Measurements from ENCODE around the gene SLC10A7.
"Not testable (repeated sequence)": the region's sequence is repeated elsewhere in the genome, so short reads cannot be mapped to it uniquely, and the experiment has no call there.

Gene SLC10A7

GRCh38 chr4:146437778-146438177, 84.0 kb downstream of the SLC10A7 start:
- DNase-seq: no peak

- no peak for DNase-seq
Measured at GRCh38 chr4:146436423-146437162, 85.1 kb downstream of the SLC10A7 start.

- DNase-seq: no peak
Measured at GRCh38 chr4:146435962-146436361, 85.8 kb downstream of the SLC10A7 start.

GRCh38 chr4:146432065-146432464, 89.7 kb downstream of the SLC10A7 start:
- no peak for DNase-seq

GRCh38 chr4:146428298-146428697, 93.4 kb downstream of the SLC10A7 start:
- DNase-seq: no peak

GRCh38 chr4:146417822-146418221, 103.9 kb downstream of the SLC10A7 start:
- no peak for DNase-seq

GRCh38 chr4:146415829-146416228, 105.9 kb downstream of the SLC10A7 start:
- DNase-seq: no peak

- DNase-seq: no peak
Measured at GRCh38 chr4:146407669-146408084, 114.1 kb downstream of the SLC10A7 start.

GRCh38 chr4:146407257-146407656, 114.5 kb downstream of the SLC10A7 start:
- DNase-seq: no peak

- DNase-seq: peak; percentile 17
Measured at GRCh38 chr4:146401274-146401673, 120.5 kb downstream of the SLC10A7 start.

- DNase-seq: no peak
Measured at GRCh38 chr4:146398896-146399445, 122.8 kb downstream of the SLC10A7 start.

- peak; percentile 58 for DNase-seq
Measured at GRCh38 chr4:146398404-146398803, 123.3 kb downstream of the SLC10A7 start.

- DNase-seq: no peak
Measured at GRCh38 chr4:146389561-146389960, 132.2 kb downstream of the SLC10A7 start.

GRCh38 chr4:146382194-146382593, 139.5 kb downstream of the SLC10A7 start:
- no peak for DNase-seq

GRCh38 chr4:146381263-146381872, 140.4 kb downstream of the SLC10A7 start:
- no peak for DNase-seq

- DNase-seq: peak; percentile 30
Measured at GRCh38 chr4:146379744-146380143, 142.0 kb downstream of the SLC10A7 start.

- DNase-seq: no peak
Measured at GRCh38 chr4:146371812-146372211, 149.9 kb downstream of the SLC10A7 start.

- no peak for DNase-seq
Measured at GRCh38 chr4:146370841-146371240, 150.9 kb downstream of the SLC10A7 start.

GRCh38 chr4:146369446-146369845, 152.3 kb downstream of the SLC10A7 start:
- no peak for DNase-seq

GRCh38 chr4:146368209-146368608, 153.5 kb downstream of the SLC10A7 start:
- no peak for DNase-seq

- DNase-seq: no peak
Measured at GRCh38 chr4:146367347-146367746, 154.4 kb downstream of the SLC10A7 start.

GRCh38 chr4:146359771-146360170, 162.0 kb downstream of the SLC10A7 start:
- DNase-seq: no peak

GRCh38 chr4:146350114-146350513, 171.6 kb downstream of the SLC10A7 start:
- DNase-seq: not testable (repeated sequence)

- no peak for DNase-seq
Measured at GRCh38 chr4:146349306-146349705, 172.4 kb downstream of the SLC10A7 start.

All from fibroblast of skin of scalp (primary cell).